K562 (cell line): ENCODE measurements around the gene ANO6. TPM values are rescaled to one million over a fixed set of nuclear protein-coding genes. Genes with fewer than 3 reads are reported as not detected.
A peak's percentile ranks its signal among the peaks of the same experiment; 100 is the strongest.

Experiments used
- ARID3A ChIP-seq: IDR thresholded peaks from 2 replicates; pipeline ENCODE4 v1.6.1; 2012; ENCODE audit warnings: low read depth, low read length, improper control_type of control experiment, borderline replicate concordance
- CGGBP1 ChIP-seq: fragments of 250-450 bp; sonication (Bioruptor Pico); IDR thresholded peaks from 2 replicates; pipeline ENCODE4 v1.9.0; 2021; ENCODE audit warnings: mild to moderate bottlenecking
- CTBP1 ChIP-seq: fragments of 450-650 bp; IDR thresholded peaks from 2 replicates; pipeline ENCODE4 v1.6.1; 2016; ENCODE audit warnings: borderline replicate concordance
- GMEB1 ChIP-seq: fragments of 250-450 bp; sonication (Bioruptor Pico); IDR thresholded peaks from 2 replicates; pipeline ENCODE4 v1.4.0; 2020; ENCODE audit warnings: mild to moderate bottlenecking
- HNRNPLL ChIP-seq: fragments of 200-400 bp; formaldehyde crosslinking; IDR thresholded peaks from 2 replicates; pipeline ENCODE4 v1.6.1; 2017; ENCODE audit warnings: low read length, low read depth, mild to moderate bottlenecking; ENCODE audit not compliant: poor library complexity, severe bottlenecking
- IRF1 ChIP-seq: sonication (generic); formaldehyde crosslinking; IDR thresholded peaks from 2 replicates; pipeline ENCODE4 v1.8.0; 2022; ENCODE audit warnings: missing genetic modification reagents, mild to moderate bottlenecking, borderline replicate concordance
- KAT7 ChIP-seq: sonication (generic); formaldehyde crosslinking; IDR thresholded peaks from 2 replicates; pipeline ENCODE4 v1.8.0; 2022; ENCODE audit warnings: missing genetic modification reagents, mild to moderate bottlenecking, borderline replicate concordance
- KDM5B ChIP-seq: fragments of 200-600 bp; sonication (generic); IDR thresholded peaks from 2 replicates; pipeline ENCODE4 v1.6.1; 2012; ENCODE audit warnings: low read depth, mild to moderate bottlenecking, moderate library complexity, low read length, control low read depth, inconsistent platforms; ENCODE audit not compliant: insufficient replicate concordance
- MAFK ChIP-seq: IDR thresholded peaks from 2 replicates; pipeline ENCODE4 v1.6.1; 2011; ENCODE audit warnings: low read length, improper control_type of control experiment
- MCM2 ChIP-seq: fragments of 450-650 bp; IDR thresholded peaks from 2 replicates; pipeline ENCODE4 v1.6.1; 2017; ENCODE audit warnings: low read depth, mild to moderate bottlenecking
- NFYB ChIP-seq: IDR thresholded peaks from 2 replicates; pipeline ENCODE4 v1.6.1; 2011; ENCODE audit warnings: mild to moderate bottlenecking, moderate library complexity; ENCODE audit not compliant: insufficient read length; ENCODE audit errors: extremely low read depth
- NKRF ChIP-seq: fragments of 450-650 bp; IDR thresholded peaks from 2 replicates; pipeline ENCODE4 v1.6.1; 2016; ENCODE audit warnings: borderline replicate concordance
- PTRF ChIP-seq: fragments of 450-650 bp; IDR thresholded peaks from 2 replicates; pipeline ENCODE4 v1.6.1; 2016; ENCODE audit warnings: mild to moderate bottlenecking, missing genetic modification characterization, missing compliant biosample characterization
- ZBTB43 ChIP-seq: sonication (generic); formaldehyde crosslinking; IDR thresholded peaks from 2 replicates; pipeline ENCODE4 v1.8.0; 2023; ENCODE audit warnings: mild to moderate bottlenecking, missing genetic modification reagents
- ZNF212 ChIP-seq: fragments of 450-650 bp; formaldehyde crosslinking; IDR thresholded peaks from 2 replicates; pipeline ENCODE4 v1.4.0; 2020; ENCODE audit warnings: mild to moderate bottlenecking
- ZNF551 ChIP-seq: fragments of 250-450 bp; sonication (Bioruptor Pico); IDR thresholded peaks from 2 replicates; pipeline ENCODE4 v1.5.0; 2021; ENCODE audit warnings: mild to moderate bottlenecking, moderate library complexity
- ZNF740 ChIP-seq, 3 experiments: fragments of 200-800 bp in 1 of 3; sonication (Bioruptor generic) in 1 of 3; sonication (generic) in 1 of 3; formaldehyde crosslinking in 1 of 3; IDR thresholded peaks; 2 replicates each; pipeline versions ENCODE4 v1.6.1 to v1.8.0; 2016 to 2022; ENCODE audit warnings: mild to moderate bottlenecking in 2 of 3, missing compliant biosample characterization in 2 of 3, missing genetic modification characterization in 2 of 3, missing genetic modification reagents in 1 of 3
- ZZZ3 ChIP-seq: fragments of 450-650 bp; IDR thresholded peaks from 2 replicates; pipeline ENCODE4 v1.6.1; 2016; ENCODE audit warnings: antibody characterized with exemption, mild to moderate bottlenecking, moderate library complexity
- polyA plus RNA-seq, 8 experiments: library from polyadenylated mRNA; depleted of rRNA in 4 of 8; stranded (reverse) in 5 of 8; unstranded in 3 of 8; fragments of >200 nt; fragmentation: Nextera tagmentation in 2 of 8; fragmentation: Illumina TruSeq in 1 of 8; extraction: Ambion mirVana in 2 of 8; extraction: Trizol in 1 of 8; gene quantifications; 2 replicates each; pipeline versions ENCODE4 v1.2.1 to v1.2.3, GENCODE V29; 2011 to 2014; ENCODE audit warnings: inconsistent platforms in 1 of 8, missing spikeins in 1 of 8
- total RNA-seq, 7 experiments: library from RNA; depleted of rRNA in 6 of 7; stranded (reverse); fragments of >200 nt in 6 of 7; fragmentation: Illumina TruSeq in 2 of 7; extraction: Trizol in 2 of 7; gene quantifications; 2 replicates each; pipeline versions ENCODE4 v1.2.1 to v1.2.3, GENCODE V29; 2011 to 2021; ENCODE audit warnings: low replicate concordance in 1 of 7

The ANO6 gene
- total and polyA plus RNA-seq, 9 of the 15 experiments (the other 6 are each of a cell fraction or from before 2014, with no cell fraction given) = 3.5 to 24.7 (median 20.3) TPM

GRCh38 chr12:45273717-45274271 is 57.9 kb downstream of the ANO6 start (continued):
- no peak for TF ChIP-seq ZNF551 (CRISPR knock-in tag)
- TF ChIP-seq NFYB = no peak
- no peak for TF ChIP-seq ZNF212 (CRISPR knock-in tag)
- TF ChIP-seq KDM5B = no peak
- peak; percentile 34; the same call in 1 of the 2 replicates for TF ChIP-seq MAFK
- no peak for TF ChIP-seq ZNF740 (CRISPR knock-in tag; IDR thresholded peaks at IDR 0.05)
- TF ChIP-seq ZNF740 (tag; IDR thresholded peaks at IDR 0.05) = no peak
- no peak for TF ChIP-seq NKRF
- no peak for TF ChIP-seq ZZZ3
- TF ChIP-seq CTBP1 = peak; percentile 93
- TF ChIP-seq IRF1 (CRISPR knock-in tag) = no peak
- TF ChIP-seq ZBTB43 (CRISPR knock-in tag) = no peak
- TF ChIP-seq PTRF (tag) = no peak
- TF ChIP-seq KAT7 (CRISPR knock-in tag) = no peak
- TF ChIP-seq ARID3A = 0 out of 2 replicates have a peak, but pooled peaks have one; percentile 56
- TF ChIP-seq CGGBP1 (CRISPR knock-in tag) = no peak
- TF ChIP-seq MCM2 = no peak
- TF ChIP-seq GMEB1 (CRISPR knock-in tag) = no peak
- TF ChIP-seq HNRNPLL = no peak
